HepG2 (cell line): ENCODE results near the gene ZG16B. TPM values are rescaled to one million over a fixed set of nuclear protein-coding genes. Genes with fewer than 3 reads are reported as not detected.

ENCODE experiments used
- ATRX ChIP-seq: sonication (generic); formaldehyde crosslinking; IDR thresholded peaks from 2 replicates; pipeline ENCODE4 v1.4.0; 2020; ENCODE audit warnings: missing genetic modification reagents, borderline replicate concordance
- BCL6 ChIP-seq: IDR thresholded peaks from 2 replicates; pipeline ENCODE4 v1.6.1; 2016; ENCODE audit warnings: missing genetic modification reagents, missing compliant biosample characterization
- BRD4 ChIP-seq: sonication (generic); formaldehyde crosslinking; IDR thresholded peaks from 2 replicates; pipeline ENCODE4 v1.4.0; 2020; ENCODE audit warnings: missing genetic modification reagents
- ETV5 ChIP-seq: IDR thresholded peaks from 2 replicates; pipeline ENCODE4 v1.6.1; 2018; ENCODE audit warnings: missing biosample characterization, missing genetic modification reagents, inconsistent platforms, borderline replicate concordance
- FOXO1 ChIP-seq: sonication (generic); formaldehyde crosslinking; IDR thresholded peaks from 2 replicates; pipeline ENCODE4 v1.4.0; 2020; ENCODE audit warnings: missing genetic modification reagents
- GABPA ChIP-seq, 2 experiments: IDR thresholded peaks; 2 replicates each; pipeline ENCODE4 v1.6.1; 2011 to 2016; ENCODE audit warnings: low read depth in 2 of 2, low read length in 1 of 2, missing biosample characterization in 1 of 2, missing genetic modification characterization in 1 of 2
- GATAD1 ChIP-seq: IDR thresholded peaks from 2 replicates; pipeline ENCODE4 v1.6.1; 2016; ENCODE audit warnings: missing genetic modification reagents, missing compliant biosample characterization
- GTF2F1 ChIP-seq: fragments of 150-350 bp; IDR thresholded peaks from 2 replicates; pipeline ENCODE4 v1.6.1; 2014; ENCODE audit warnings: low read length
- HIVEP1 ChIP-seq: sonication (generic); formaldehyde crosslinking; IDR thresholded peaks from 2 replicates; pipeline ENCODE4 v1.4.0; 2020; ENCODE audit warnings: mild to moderate bottlenecking, missing genetic modification reagents
- HNRNPL ChIP-seq: fragments of 200-400 bp; formaldehyde crosslinking; IDR thresholded peaks from 2 replicates; pipeline ENCODE4 v1.6.1; 2017; ENCODE audit warnings: mild to moderate bottlenecking, low read depth, low read length
- IKZF5 ChIP-seq: IDR thresholded peaks from 2 replicates; pipeline ENCODE4 v1.6.1; 2018; ENCODE audit warnings: missing genetic modification reagents, mild to moderate bottlenecking, missing compliant biosample characterization
- KAT8 ChIP-seq: IDR thresholded peaks from 2 replicates; pipeline ENCODE4 v1.6.1; 2016; ENCODE audit warnings: missing genetic modification reagents, missing compliant biosample characterization
- MED1 ChIP-seq: sonication (generic); formaldehyde crosslinking; IDR thresholded peaks from 2 replicates; pipeline ENCODE4 v1.4.0; 2020; ENCODE audit warnings: missing genetic modification reagents
- MTERF4 ChIP-seq: sonication (generic); formaldehyde crosslinking; IDR thresholded peaks from 2 replicates; pipeline ENCODE4 v1.8.0; 2023; ENCODE audit warnings: mild to moderate bottlenecking, missing genetic modification reagents
- PAXIP1 ChIP-seq: sonication (generic); formaldehyde crosslinking; conservative IDR thresholded peaks from 2 replicates; pipeline ENCODE4 v1.4.0; 2020; ENCODE audit warnings: mild to moderate bottlenecking, missing genetic modification reagents, moderate library complexity
- PBX2 ChIP-seq: IDR thresholded peaks from 2 replicates; pipeline ENCODE4 v1.6.1; 2016; ENCODE audit warnings: control low read depth
- PHF8 ChIP-seq: sonication (generic); formaldehyde crosslinking; IDR thresholded peaks from 2 replicates; pipeline ENCODE4 v1.5.0; 2020; ENCODE audit warnings: missing genetic modification reagents
- RARA ChIP-seq: IDR thresholded peaks from 2 replicates; pipeline ENCODE4 v1.6.1; 2016; ENCODE audit warnings: missing genetic modification reagents, missing compliant biosample characterization
- RBFOX2 ChIP-seq: fragments of 200-400 bp; formaldehyde crosslinking; IDR thresholded peaks from 2 replicates; pipeline ENCODE4 v1.6.1; 2017; ENCODE audit warnings: low read depth, mild to moderate bottlenecking, low read length
- SALL1 ChIP-seq: sonication (generic); formaldehyde crosslinking; IDR thresholded peaks from 2 replicates; pipeline ENCODE4 v1.8.0; 2022; ENCODE audit warnings: mild to moderate bottlenecking, missing genetic modification reagents
- SP2 ChIP-seq: sonication (generic); formaldehyde crosslinking; IDR thresholded peaks from 2 replicates; pipeline ENCODE4 v1.5.1; 2020; ENCODE audit warnings: mild to moderate bottlenecking, missing genetic modification reagents
- THAP11 ChIP-seq: IDR thresholded peaks from 2 replicates; pipeline ENCODE4 v1.6.1; 2016; ENCODE audit warnings: missing biosample characterization, missing genetic modification reagents
- ZNF709 ChIP-seq: sonication (generic); formaldehyde crosslinking; IDR thresholded peaks from 2 replicates; pipeline ENCODE4 v1.5.0; 2020; ENCODE audit warnings: mild to moderate bottlenecking, missing genetic modification reagents
- ZNF839 ChIP-seq: sonication (generic); formaldehyde crosslinking; IDR thresholded peaks from 2 replicates; pipeline ENCODE4 v1.4.0; 2020; ENCODE audit warnings: missing genetic modification reagents, mild to moderate bottlenecking, borderline replicate concordance
- polyA plus RNA-seq, 8 experiments: library from polyadenylated mRNA; depleted of rRNA in 3 of 8; stranded (reverse) in 7 of 8; unstranded in 1 of 8; fragments of >200 nt; fragmentation: Illumina TruSeq in 4 of 8; extraction: Trizol in 4 of 8; gene quantifications; 2 replicates each; pipeline versions ENCODE4 v1.2.1 to v1.2.3, GENCODE V29; 2011 to 2016; ENCODE audit warnings: low read depth in 4 of 8, missing spikeins in 1 of 8, mixed read lengths in 1 of 8; ENCODE audit not compliant: insufficient read depth in 1 of 8
- total RNA-seq, 5 experiments: library from RNA; depleted of rRNA; stranded (reverse); fragments of >200 nt; fragmentation: Illumina TruSeq; extraction: Trizol; gene quantifications; 2 replicates each; pipeline ENCODE4 v1.2.3, GENCODE V29; 2016; ENCODE audit warnings: low read depth in 1 of 5

The ZG16B gene
- total and polyA plus RNA-seq, 2 of the 13 experiments (the other 11 are each of a cell fraction or from before 2014, with no cell fraction given): 1.5 to 11.3 TPM

- TF ChIP-seq PAXIP1 (peak; percentile 73), ETV5 (CRISPR knock-in tag) (peak; percentile 88; the same call in 1 of the 2 replicates), ATRX (no peak), ZNF839 (CRISPR knock-in tag) (no peak), BRD4 (CRISPR knock-in tag) (no peak), BCL6 (CRISPR knock-in tag) (peak; percentile 23; the same call in 1 of the 2 replicates), IKZF5 (0 out of 2 replicates have a peak, but pooled peaks have one; percentile 23), HNRNPL (peak; percentile 64; the same call in 1 of the 2 replicates), PBX2 (0 out of 2 replicates have a peak, but pooled peaks have one; percentile 22), KAT8 (peak; percentile 74), THAP11 (CRISPR knock-in tag) (peak; percentile 20; the same call in 1 of the 2 replicates), GABPA (IDR thresholded peaks at IDR 0.05; ENCODE audit: low read depth, low read length) (no peak), GABPA (CRISPR knock-in tag; IDR thresholded peaks at IDR 0.05; ENCODE audit: low read depth) (peak; percentile 70), SALL1 (peak; percentile 30; the same call in 1 of the 2 replicates), MTERF4 (peak; percentile 40; the same call in 1 of the 2 replicates), ZNF709 (0 out of 2 replicates have a peak, but pooled peaks have one; percentile 41), FOXO1 (CRISPR knock-in tag) (peak; percentile 39; the same call in 1 of the 2 replicates), MED1 (peak; percentile 64), GTF2F1 (no peak), PHF8 (CRISPR knock-in tag) (no peak; the same call in 1 of the 2 replicates), RARA (CRISPR knock-in tag) (peak; percentile 47; the same call in 1 of the 2 replicates), SP2 (CRISPR knock-in tag) (no peak), GATAD1 (CRISPR knock-in tag) (0 out of 2 replicates have a peak, but pooled peaks have one; percentile 16), HIVEP1 (CRISPR knock-in tag) (0 out of 2 replicates have a peak, but pooled peaks have one; percentile 22), RBFOX2 (0 out of 2 replicates have a peak, but pooled peaks have one; percentile 24)
These were observed at the start of gene ZG16B (continued) for GRCh38 chr16:2829501-2830354.
